Liver (tissue), 9 donors: ENCODE measurements around the gene MGAT4C. TPM values are rescaled to one million over a fixed set of nuclear protein-coding genes. Genes with fewer than 3 reads are reported as not detected.

Source experiments
- DNase-seq: peaks from one replicate; pipeline ENCODE4 v3.0.0-alpha.2; 2017; ENCODE audit warnings: low spot score
- H3K27ac ChIP-seq, 2 donors: one replicate each; pipeline ENCODE4 v1.7.0; 2013; ENCODE audit warnings: inconsistent platforms in 2 of 2, low read length in 2 of 2, control low read depth in 1 of 2, low read depth in 1 of 2, mild to moderate bottlenecking in 1 of 2
- H3K27me3 ChIP-seq, 4 donors: one replicate each; pipeline versions ENCODE4 v1.6.1 to v1.7.0; 2013; ENCODE audit warnings: low read length in 3 of 4, inconsistent platforms in 1 of 4, mild to moderate bottlenecking in 1 of 4, moderate library complexity in 1 of 4; ENCODE audit not compliant: control insufficient read depth in 4 of 4, insufficient read depth in 4 of 4
- H3K36me3 ChIP-seq, 4 donors: one replicate each; pipeline versions ENCODE4 v1.6.1 to v1.7.0; 2013; ENCODE audit warnings: low read length in 3 of 4, mild to moderate bottlenecking in 3 of 4, low read depth in 1 of 4, moderate library complexity in 1 of 4; ENCODE audit not compliant: control insufficient read depth in 4 of 4, insufficient read depth in 3 of 4
- H3K4me1 ChIP-seq, 4 donors: one replicate each; pipeline versions ENCODE4 v1.6.1 to v1.7.0; 2013; ENCODE audit warnings: low read length in 3 of 4, mild to moderate bottlenecking in 3 of 4, moderate library complexity in 1 of 4; ENCODE audit not compliant: control insufficient read depth in 4 of 4, insufficient read depth in 4 of 4
- H3K4me3 ChIP-seq, 3 donors: one replicate each; pipeline versions ENCODE4 v1.6.1 to v1.7.0; 2013; ENCODE audit warnings: low read length in 3 of 3, control low read depth in 1 of 3, low read depth in 1 of 3, mild to moderate bottlenecking in 1 of 3
- H3K9ac ChIP-seq, 2 donors: one replicate each; pipeline ENCODE4 v1.7.0; 2013; ENCODE audit warnings: low read length in 2 of 2, mild to moderate bottlenecking in 2 of 2, moderate library complexity in 2 of 2, control low read depth in 1 of 2, low read depth in 1 of 2
- H3K9me3 ChIP-seq, 4 donors: one replicate each; pipeline versions ENCODE4 v1.6.1 to v1.7.0; 2013; ENCODE audit warnings: low read length in 3 of 4; ENCODE audit not compliant: control insufficient read depth in 4 of 4
- ATF3 ChIP-seq: IDR thresholded peaks from 2 replicates; pipeline ENCODE4 v1.6.1; 2016; ENCODE audit warnings: antibody characterized with exemption
- EGR1 ChIP-seq, 2 donors: IDR thresholded peaks; 2 replicates each; pipeline ENCODE4 v1.6.1; 2016 to 2018; ENCODE audit warnings: antibody characterized with exemption in 2 of 2, low read depth in 2 of 2
- FOXA2 ChIP-seq: IDR thresholded peaks from 2 replicates; pipeline ENCODE4 v1.6.1; 2016; ENCODE audit warnings: antibody characterized with exemption
- HNF4G ChIP-seq: IDR thresholded peaks from 2 replicates; pipeline ENCODE4 v1.6.1; 2016; ENCODE audit warnings: antibody characterized with exemption
- JUND ChIP-seq, 2 donors: IDR thresholded peaks; 2 replicates each; pipeline ENCODE4 v1.6.1; 2016; ENCODE audit warnings: antibody characterized with exemption in 2 of 2
- MAX ChIP-seq: IDR thresholded peaks from 2 replicates; pipeline ENCODE4 v1.6.1; 2016; ENCODE audit warnings: antibody characterized with exemption
- NR2F2 ChIP-seq: IDR thresholded peaks from 2 replicates; pipeline ENCODE4 v1.6.1; 2016; ENCODE audit warnings: antibody characterized with exemption
- RAD21 ChIP-seq, 2 donors: IDR thresholded peaks; 2 replicates each; pipeline ENCODE4 v1.6.1; 2016; ENCODE audit warnings: antibody characterized with exemption in 2 of 2, mild to moderate bottlenecking in 2 of 2
- RXRA ChIP-seq, 2 donors: IDR thresholded peaks; 2 replicates each; pipeline ENCODE4 v1.6.1; 2017 to 2018; ENCODE audit warnings: antibody characterized with exemption in 2 of 2, mild to moderate bottlenecking in 1 of 2
- TAF1 ChIP-seq: conservative IDR thresholded peaks from 2 replicates; pipeline ENCODE4 v1.6.1; 2016; ENCODE audit warnings: antibody characterized with exemption, mild to moderate bottlenecking
- YY1 ChIP-seq: IDR thresholded peaks from 2 replicates; pipeline ENCODE4 v1.6.1; 2016; ENCODE audit warnings: antibody characterized with exemption, mild to moderate bottlenecking
- WGBS: extraction: QIAGEN DNeasy Blood & Tissue Kit; methylation state at CpG from one replicate; pipeline ENCODE4 v1.1.7; 2013; 5-methylcytosine and 5-hydroxymethylcytosine counted together
- polyA plus RNA-seq, 2 donors: library from polyadenylated mRNA; stranded (reverse) in 1 of 2; unstranded in 1 of 2; fragments of 200-250 nt in 1 of 2; fragments of >200 nt in 1 of 2; fragmentation: Nextera tagmentation in 1 of 2; extraction: Ambion mirVana in 1 of 2; gene quantifications; one replicate each; pipeline versions ENCODE4 v1.2.1 to v1.2.3, GENCODE V29; 2013 to 2015
- total RNA-seq, 2 donors: library from RNA; depleted of rRNA; stranded (reverse); fragments of >200 nt; gene quantifications; one replicate each; pipeline ENCODE4 v1.2.3, GENCODE V29; 2014
- TF ChIP-seq, protein P1 (sequence below): IDR thresholded peaks from 2 replicates; pipeline ENCODE4 v1.6.1; 2016; ENCODE audit warnings: antibody characterized with exemption, mild to moderate bottlenecking
- donor health status: healthy.
- donor health status: healthy.
- donor health status: healthy.
- donor health status: healthy.
- donor health status: healthy.

MGAT4C gene
- total and polyA plus RNA-seq, 4 donors = 0.02 to 0.65 (median 0.09) TPM

DNA sequence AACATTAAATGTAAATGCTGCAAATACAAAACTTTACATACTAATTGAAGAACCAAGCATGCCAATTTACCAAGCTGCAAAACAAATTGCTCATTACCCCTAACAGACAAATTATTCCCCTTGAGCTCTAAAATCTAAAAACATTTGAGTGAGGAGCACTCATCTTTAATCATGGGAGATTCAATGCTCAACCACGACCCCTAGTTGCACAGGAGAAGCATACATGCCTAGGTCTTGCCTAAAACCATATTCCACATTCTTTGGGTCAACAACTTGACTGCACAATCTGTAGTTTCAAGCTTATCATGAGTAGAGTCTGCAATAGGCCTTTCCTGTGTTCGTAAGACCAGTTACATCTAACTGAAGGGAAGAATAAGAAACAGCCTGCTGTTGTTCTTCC, 69.7 kb downstream of the MGAT4C start:
- Histone ChIP-seq H3K4me3 (no peak overlapping the region), H3K36me3 (no peaks in the 10 kb centered on the region), H3K4me1 (no peaks in the 10 kb centered on the region), H3K27me3 (peaks cover 0 to 2% (median 0%) of the 10 kb centered on the region in 4 donors), H3K9me3 (no peaks in the 10 kb centered on the region), H3K9ac (no peak overlapping the region), H3K27ac (no peak overlapping the region)
- DNase-seq = no peak
- TF ChIP-seq RXRA (IDR thresholded peaks at IDR 0.05) = no peak
- 49% methylated on average over 2 of the region's 2 CpGs for WGBS

- Histone ChIP-seq H3K4me3 (no peak overlapping the region), H3K27me3 (no peaks in the 10 kb centered on the region), H3K9ac (no peak overlapping the region), H3K36me3 (no peaks in the 10 kb centered on the region), H3K27ac (no peak overlapping the region), H3K4me1 (no peaks in the 10 kb centered on the region), H3K9me3 (no peaks in the 10 kb centered on the region)
- TF ChIP-seq EGR1 (IDR thresholded peaks at IDR 0.05; ENCODE audit: low read depth in 2 of 2) (no peak), RXRA (IDR thresholded peaks at IDR 0.05) (no peak), FOXA2 (no peak), MAX (no peak), NR2F2 (no peak), JUND (IDR thresholded peaks at IDR 0.05) (no peak)
- 83% methylated on average over 1 of the region's 1 CpG for WGBS
- no peak for DNase-seq
Observed at GRCh38 chr12:86179855-86180254, 76.3 kb downstream of the MGAT4C start.

- Histone ChIP-seq H3K4me1 (no peaks in the 10 kb centered on the region), H3K27ac (no peak overlapping the region), H3K36me3 (no peaks in the 10 kb centered on the region), H3K9me3 (no peaks in the 10 kb centered on the region), H3K9ac (no peak overlapping the region), H3K27me3 (no peaks in the 10 kb centered on the region), H3K4me3 (no peak overlapping the region)
- no peak for DNase-seq
- TF ChIP-seq TAF1 (no peak), JUND (IDR thresholded peaks at IDR 0.05) (no peak), YY1 (no peak), HNF4G (no peak), ATF3 (no peak), RAD21 (IDR thresholded peaks at IDR 0.05) (no peak), EGR1 (IDR thresholded peaks at IDR 0.05; ENCODE audit: low read depth in 2 of 2) (no peak), MAX (no peak), NR2F2 (no peak)
- TF ChIP-seq, protein P1, sequence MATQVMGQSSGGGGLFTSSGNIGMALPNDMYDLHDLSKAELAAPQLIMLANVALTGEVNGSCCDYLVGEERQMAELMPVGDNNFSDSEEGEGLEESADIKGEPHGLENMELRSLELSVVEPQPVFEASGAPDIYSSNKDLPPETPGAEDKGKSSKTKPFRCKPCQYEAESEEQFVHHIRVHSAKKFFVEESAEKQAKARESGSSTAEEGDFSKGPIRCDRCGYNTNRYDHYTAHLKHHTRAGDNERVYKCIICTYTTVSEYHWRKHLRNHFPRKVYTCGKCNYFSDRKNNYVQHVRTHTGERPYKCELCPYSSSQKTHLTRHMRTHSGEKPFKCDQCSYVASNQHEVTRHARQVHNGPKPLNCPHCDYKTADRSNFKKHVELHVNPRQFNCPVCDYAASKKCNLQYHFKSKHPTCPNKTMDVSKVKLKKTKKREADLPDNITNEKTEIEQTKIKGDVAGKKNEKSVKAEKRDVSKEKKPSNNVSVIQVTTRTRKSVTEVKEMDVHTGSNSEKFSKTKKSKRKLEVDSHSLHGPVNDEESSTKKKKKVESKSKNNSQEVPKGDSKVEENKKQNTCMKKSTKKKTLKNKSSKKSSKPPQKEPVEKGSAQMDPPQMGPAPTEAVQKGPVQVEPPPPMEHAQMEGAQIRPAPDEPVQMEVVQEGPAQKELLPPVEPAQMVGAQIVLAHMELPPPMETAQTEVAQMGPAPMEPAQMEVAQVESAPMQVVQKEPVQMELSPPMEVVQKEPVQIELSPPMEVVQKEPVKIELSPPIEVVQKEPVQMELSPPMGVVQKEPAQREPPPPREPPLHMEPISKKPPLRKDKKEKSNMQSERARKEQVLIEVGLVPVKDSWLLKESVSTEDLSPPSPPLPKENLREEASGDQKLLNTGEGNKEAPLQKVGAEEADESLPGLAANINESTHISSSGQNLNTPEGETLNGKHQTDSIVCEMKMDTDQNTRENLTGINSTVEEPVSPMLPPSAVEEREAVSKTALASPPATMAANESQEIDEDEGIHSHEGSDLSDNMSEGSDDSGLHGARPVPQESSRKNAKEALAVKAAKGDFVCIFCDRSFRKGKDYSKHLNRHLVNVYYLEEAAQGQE = no peak
- 87% methylated on average over 2 of the region's 2 CpGs for WGBS
Observed at GRCh38 chr12:86174188-86174587, 82.0 kb downstream of the MGAT4C start.
